GM08714 (cell line): ENCODE measurements around the gene SRGAP2C.
"Not testable (repeated sequence)": the region's sequence is repeated elsewhere in the genome, so short reads cannot be mapped to it uniquely, and the experiment has no call there.

ENCODE experiments used
- H3K4me3 ChIP-seq: fragments of 200-500 bp; sonication (Bioruptor generic); 2 replicates; pipeline ENCODE4 v1.5.1; 2014; ENCODE audit warnings: mild to moderate bottlenecking, low read length, inconsistent platforms

The SRGAP2C gene

DNA sequence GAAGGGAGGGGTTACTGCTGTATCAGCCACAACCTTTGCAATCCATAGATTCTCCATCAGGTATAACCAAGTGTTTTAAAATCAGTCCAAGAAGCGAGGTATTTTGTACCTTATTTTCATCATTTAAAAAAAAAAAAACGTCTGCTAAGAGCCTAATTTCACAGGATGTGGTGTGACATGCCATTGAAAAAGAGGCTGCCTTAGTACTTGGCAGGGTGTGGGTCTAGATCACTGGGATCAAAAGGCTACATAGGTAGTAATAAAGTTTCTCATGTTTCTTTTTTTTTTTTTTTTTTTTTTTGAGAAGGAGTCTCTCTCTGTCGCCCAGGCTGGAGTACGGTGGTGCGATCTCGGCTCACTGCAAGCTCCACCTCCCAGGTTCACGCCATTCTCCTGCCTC, 192.2 kb downstream of the SRGAP2C start:
- not testable (repeated sequence) for H3K4me3 ChIP-seq

DNA sequence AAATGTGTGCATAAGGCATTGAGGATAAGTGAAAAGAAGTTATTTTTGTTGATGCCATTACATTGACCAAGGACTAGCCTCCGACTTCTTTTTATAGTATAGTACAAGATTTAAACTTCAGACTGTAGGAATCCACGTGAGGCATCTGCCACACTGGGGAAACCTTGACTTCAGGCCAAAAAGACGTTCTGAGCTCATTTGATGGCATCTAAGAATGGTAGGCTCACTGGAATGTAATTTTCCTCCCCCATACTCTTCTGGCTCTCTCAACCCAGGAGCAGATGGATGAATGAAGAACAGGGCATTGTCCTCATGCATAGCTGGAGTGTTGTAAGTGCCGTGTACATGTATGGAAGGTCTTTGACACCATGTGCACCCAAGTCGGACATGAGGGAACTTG, 194.0 kb downstream of the SRGAP2C start:
- not testable (repeated sequence) for H3K4me3 ChIP-seq

DNA sequence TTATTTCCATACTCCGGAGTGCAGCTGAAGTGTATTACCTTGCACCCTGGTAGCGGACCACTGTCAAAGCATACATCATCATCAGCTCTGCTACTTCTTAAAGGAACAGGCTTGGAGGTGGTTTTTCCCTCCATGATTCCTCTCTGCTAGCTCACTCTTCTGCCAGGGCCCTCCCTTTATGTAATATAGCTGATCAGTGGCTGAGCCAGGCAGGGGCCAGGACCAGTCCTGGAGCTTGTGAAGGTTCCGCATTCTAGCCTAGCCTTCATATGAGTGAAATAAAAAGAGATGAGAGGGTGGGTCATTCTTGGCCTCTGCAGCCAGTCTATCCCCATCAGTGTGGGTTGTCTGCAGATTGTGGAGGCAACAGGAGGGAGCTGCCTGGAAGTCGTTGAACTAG, 200.0 kb downstream of the SRGAP2C start:
- not testable (repeated sequence) for H3K4me3 ChIP-seq

DNA sequence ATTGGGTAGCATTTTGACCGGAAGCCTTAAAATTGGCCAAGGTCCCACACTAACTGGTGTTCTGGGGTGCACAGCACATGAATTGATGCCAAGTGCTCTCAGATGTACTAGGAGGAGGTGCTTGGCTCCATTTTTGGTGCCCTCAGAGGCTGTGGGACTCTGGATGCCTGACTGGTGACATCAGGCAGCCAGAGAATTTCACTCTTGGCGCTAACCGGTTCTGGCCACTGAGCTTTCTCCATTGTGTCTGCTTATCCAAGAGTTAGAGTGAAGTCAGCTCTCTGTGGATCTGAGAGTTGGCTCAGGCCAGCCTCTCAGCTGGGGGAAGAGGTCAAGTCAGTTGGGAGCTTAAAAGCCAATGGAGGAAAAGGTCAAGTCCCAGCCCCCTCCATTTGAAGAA, 200.4 kb downstream of the SRGAP2C start:
- H3K4me3 ChIP-seq: not testable (repeated sequence)

DNA sequence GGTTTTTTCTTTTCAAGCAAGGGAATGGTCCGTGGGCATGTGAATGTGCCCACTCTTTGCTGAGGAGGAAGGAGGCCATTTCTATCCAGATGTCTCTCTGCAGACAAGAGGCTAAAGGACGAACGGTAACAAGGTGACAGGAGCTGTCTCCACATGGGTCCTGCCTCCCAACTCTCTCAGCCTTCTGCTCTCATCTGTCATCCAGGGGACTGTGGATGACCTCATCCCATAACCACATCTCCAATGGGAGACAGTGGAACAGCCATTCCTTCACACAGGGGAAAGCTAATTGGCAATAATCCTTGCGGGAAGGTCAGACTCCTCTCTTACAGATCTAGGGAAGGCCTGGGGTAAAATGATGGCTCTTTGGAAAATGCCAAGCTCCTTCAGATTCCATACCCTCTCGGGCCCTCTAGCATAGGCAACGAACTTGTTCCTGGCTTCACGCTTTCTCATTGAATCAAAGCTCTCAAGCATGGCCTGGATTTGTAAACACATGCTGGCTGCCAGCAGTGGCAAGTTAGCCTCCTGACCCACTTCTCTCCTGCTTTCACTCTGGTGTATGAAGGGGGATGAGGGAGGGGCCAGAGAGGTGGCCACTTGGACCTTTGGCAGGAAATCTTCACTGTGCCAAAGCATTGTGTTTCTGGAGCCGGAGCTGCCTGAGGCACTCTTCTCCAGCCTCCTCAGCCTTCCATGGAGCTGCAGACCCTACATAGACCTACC, 201.0 kb downstream of the SRGAP2C start:
- H3K4me3 ChIP-seq: not testable (repeated sequence)

DNA sequence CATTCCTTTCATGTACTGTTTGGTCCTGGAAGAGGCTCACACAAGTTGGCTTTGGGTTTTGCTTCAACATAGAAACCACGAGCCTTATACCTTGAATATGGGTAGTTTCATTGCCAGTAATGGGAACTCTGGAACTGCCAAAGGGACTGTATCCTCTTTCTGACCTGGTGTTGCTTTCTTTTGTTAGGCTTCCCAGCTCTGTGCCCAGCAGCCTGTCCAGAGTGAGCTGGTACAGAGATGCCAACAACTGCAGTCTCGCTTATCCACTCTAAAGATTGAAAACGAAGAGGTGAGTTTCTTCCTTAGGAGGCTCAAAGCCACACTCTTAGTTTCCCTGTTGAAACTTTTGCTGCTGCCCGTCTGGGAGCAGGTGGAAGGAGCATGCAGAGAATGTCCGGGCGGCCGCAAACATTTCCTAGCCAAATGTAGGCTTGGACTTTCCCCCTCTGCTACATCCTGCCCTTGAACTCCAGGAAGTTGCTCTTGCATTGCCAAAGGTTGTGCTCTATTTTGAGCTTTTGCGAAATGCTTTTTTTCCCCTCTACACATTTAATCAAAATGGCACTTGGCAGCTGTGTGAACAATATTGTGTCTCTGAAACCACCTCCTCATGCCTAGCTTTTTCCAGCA, 201.7 kb downstream of the SRGAP2C start:
- not testable (repeated sequence) for H3K4me3 ChIP-seq

DNA sequence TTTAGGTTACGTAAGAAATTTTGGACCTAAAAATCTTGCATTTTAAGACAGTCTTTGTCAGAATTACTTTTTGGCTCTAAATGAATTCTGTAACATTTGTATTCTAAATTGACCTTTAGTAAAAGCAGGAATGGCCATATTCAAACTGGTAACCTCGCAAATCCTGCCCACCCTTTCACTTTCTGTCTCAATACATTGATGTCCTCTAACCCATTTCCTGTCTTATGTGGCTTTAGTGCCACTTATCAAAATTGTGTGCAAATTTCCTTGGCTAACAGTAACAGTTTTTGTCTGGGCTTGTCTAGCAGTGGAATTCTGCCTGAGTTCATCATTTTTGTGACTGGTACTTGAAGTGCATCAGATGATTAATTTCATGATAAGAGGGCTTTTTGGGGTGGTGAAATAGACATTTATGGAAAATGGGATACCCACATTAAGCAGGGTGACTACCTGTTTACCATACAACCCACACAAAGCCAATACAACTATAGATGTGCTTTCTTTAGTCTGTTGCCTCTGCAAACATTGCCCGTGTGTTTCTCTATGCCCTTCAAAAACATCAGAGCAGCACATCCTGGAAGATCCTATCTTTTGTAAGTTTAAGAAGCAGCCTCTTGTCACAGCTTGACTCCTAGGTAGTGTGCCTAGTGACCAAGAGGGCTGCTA, 205.3 kb downstream of the SRGAP2C start:
- H3K4me3 ChIP-seq: not testable (repeated sequence)

DNA sequence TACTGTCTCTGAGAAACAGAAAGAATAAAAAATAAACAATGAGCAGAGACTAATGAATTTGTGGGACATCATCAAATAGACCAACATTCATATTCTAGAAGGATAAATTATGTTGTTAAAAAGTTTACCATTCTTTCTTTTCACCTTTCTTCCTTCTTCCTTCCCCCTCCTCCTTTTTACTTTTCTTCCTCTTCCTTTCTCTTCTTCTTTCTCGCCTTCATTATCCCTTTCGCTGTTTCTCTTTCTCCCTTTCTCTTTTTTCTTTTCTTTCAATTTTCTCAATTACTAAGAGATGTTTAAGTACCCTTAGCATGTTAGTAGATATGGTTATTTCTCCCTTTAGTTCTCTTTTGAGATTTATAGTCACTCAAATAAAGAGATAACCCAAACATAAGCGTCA, 207.4 kb downstream of the SRGAP2C start:
- H3K4me3 ChIP-seq: not testable (repeated sequence)

DNA sequence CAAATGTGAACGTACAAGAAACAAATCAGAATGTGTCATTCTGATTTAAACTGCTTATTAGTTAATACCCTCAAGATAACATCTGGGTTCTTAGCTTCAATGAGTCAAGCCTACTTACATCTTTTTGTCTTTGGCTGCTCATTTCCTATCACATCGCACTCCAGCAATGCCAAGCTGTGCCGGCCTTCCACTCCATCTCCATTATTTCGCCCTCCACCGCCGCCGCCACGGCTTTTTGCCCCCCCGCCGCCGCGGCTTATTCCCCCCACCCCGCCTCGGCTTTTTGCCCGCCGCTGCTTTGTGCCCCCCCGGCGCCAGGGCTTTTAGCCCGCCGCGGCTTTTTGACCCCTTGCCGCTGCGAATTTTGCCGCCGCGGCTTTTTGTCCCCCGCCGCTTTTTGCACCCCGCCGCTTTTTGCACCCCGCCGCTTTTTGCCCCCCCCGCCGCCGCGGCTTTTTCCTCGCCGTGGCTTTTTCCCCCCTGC, 211.0 kb downstream of the SRGAP2C start:
- H3K4me3 ChIP-seq: not testable (repeated sequence)

DNA sequence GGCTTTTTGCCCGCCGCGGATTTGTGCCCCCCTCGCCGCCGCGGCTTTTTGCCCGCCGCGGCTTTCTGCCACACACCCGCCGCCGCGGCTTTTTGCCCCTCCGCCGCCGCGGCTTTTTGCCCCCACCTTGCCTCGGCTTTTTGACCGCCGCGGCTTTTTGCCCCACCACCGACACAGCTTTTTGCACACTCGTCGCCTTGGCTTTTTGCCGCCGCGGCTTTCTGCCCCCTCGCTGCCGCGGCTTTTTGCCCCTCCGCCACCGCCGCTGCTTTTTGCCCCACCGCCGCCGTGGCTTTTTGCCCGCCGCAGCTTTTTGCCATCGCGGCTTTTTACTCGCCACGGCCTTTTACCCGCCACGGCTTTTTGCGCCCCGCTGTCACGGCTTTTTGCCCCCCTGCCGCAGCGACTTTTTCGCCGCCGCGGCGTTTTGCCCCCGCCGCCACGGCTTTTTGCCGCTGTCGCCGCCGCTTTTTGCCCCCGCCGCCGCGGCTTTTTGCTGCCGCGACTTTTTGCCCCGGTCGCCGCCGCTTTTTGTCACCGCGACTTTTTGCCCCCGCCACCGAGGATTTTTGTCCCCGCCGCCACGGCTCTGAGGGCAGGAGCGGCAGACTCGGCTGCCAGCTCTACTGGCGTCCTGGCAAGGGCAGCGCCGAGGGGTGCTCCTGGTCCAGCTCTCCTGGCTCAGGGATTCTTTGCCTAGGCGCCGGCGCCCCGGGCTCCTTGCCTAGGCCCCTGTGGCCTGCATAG, 211.7 kb downstream of the SRGAP2C start:
- peak overlapping the region; percentile 63; the same call in 1 of the 2 replicates for H3K4me3 ChIP-seq

DNA sequence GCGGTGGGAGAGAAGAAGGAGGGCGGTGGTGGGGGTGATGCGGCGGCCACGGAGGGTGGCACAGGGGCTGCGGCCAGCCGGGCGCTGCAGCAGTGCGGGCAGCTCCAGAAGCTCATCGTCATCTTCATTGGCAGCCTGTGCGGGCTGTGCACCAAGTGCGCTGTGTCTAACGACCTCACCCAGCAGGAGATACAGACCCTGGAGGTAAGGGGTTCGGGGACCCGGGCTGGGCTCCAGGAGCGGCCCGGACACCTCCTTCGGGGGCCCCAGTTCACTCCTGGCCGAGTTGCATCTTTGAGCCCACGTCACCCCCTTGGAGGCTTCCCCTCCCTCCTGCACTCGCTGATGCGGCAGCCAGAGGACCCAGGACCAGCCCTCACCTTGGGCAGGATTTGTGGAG, 212.3 kb downstream of the SRGAP2C start:
- H3K4me3 ChIP-seq: peak overlapping the region; percentile 63; the same call in 1 of the 2 replicates

DNA sequence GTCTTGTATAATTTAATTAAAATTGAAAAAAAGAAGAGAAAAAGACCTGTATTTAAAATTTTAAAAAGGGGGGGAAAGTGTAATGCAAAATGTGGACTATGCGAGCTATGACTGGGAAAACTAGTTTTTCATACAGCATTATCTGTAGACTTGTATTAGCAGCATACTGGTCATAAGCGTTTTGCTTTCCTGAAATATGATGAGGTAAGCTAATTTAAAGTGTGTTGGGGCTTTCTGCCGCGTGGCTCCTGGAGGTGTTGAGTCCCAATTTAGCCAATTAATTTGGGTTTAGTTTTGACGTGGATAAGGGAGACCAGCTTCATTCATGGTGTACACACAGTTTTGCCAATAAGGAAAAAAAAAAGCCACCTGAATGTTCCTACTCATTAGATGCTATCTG, 214.4 kb downstream of the SRGAP2C start:
- H3K4me3 ChIP-seq: not testable (repeated sequence)

DNA sequence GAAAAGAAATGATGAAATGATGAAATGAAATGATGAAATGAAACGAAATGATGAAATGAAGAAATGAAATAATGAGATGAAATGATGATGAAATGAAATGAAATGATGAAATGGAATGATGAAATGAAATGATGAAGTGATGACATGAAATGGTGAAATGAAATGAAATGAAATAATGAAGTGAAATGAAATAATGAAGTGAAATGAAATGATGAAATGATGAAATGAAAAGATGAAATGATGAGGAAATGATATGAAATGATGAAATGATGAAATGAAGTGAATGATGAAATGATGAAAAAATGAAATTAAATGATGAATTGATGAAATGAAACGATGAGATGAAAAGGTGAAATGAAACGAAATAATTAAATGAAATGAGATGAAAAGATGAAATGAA, 215.3 kb downstream of the SRGAP2C start:
- H3K4me3 ChIP-seq: not testable (repeated sequence)

DNA sequence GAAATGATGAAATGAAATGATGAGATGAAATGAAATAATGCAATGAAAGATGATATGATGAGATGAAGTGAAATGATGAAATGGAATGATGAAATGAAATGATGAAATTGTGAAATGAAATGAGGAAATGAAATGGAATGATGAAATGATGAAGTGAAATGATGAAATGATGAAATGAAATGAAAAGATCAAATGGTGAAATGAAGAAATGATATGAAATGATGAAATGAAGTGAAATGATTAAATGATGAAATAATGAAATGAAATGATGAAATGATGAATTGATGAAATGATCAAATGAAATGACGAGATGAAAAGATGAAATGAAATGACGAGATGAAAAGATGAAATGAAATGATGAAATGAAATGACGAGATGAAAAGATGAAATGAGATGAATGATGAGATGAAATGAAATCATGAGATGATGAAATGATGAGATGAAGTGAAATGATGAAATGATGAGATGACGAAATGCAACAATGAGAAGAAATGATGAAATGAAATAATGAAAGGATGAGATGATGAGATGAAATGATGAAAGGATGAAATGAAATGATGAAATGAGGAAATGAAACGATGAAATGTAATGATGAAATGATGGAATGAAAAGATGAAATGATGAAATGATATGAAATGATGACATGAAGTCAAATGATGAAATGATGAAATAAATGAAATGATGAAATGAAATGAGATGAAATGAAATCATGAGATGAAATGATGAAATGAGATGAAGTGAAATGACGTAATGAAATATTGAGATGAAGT, 216.0 kb downstream of the SRGAP2C start:
- H3K4me3 ChIP-seq: not testable (repeated sequence)

DNA sequence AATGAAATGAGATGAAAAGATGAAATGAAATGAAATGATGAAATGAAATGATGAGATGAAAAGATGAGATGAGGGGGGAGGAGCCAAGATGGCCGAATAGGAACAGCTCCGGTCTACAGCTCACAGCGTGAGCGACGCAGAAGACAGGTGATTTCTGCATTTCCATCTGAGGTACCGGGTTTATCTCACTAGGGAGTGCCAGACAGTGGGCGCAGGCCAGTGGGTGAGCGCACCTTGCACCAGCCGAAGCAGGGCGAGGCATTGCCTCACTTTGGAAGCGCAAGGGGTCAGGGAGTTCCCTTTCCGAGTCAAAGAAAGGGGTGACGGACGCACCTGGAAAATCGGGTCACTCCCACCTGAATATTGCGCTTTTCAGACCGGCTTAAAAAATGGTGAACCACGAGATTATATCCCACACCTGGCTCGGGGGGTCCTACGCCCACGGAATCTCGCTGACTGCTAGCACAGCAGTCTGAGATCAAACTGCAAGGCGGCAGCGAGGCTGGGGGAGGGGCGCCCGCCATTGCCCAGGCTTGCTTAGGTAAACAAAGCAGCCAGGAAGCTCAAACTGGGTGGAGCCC, 216.7 kb downstream of the SRGAP2C start:
- not testable (repeated sequence) for H3K4me3 ChIP-seq

DNA sequence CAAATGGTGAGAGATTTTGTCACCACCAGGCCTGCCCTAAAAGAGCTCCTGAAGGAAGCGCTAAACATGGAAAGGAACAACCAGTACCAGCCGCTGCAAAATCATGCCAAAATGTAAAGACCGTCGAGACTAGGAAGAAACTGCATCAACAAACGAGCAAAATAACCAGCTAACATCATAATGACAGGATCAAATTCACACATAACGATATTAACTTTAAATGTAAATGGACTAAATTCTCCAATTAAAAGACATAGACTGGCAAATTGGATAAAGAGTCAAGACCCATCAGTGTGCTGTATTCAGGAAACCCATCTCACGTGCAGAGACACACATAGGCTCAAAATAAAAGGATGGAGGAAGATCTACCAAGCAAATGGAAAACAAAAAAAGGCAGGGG, 218.5 kb downstream of the SRGAP2C start:
- H3K4me3 ChIP-seq: not testable (repeated sequence)
